T1000 (cell line): ENCODE measurements around the gene GRIN1.

ENCODE experiments used
- DNase-seq: peaks from one replicate; lab custom pipeline; 2025; ENCODE audit warnings: mixed read lengths; lab: John Stamatoyannopoulos, UW

The GRIN1 gene

DNA sequence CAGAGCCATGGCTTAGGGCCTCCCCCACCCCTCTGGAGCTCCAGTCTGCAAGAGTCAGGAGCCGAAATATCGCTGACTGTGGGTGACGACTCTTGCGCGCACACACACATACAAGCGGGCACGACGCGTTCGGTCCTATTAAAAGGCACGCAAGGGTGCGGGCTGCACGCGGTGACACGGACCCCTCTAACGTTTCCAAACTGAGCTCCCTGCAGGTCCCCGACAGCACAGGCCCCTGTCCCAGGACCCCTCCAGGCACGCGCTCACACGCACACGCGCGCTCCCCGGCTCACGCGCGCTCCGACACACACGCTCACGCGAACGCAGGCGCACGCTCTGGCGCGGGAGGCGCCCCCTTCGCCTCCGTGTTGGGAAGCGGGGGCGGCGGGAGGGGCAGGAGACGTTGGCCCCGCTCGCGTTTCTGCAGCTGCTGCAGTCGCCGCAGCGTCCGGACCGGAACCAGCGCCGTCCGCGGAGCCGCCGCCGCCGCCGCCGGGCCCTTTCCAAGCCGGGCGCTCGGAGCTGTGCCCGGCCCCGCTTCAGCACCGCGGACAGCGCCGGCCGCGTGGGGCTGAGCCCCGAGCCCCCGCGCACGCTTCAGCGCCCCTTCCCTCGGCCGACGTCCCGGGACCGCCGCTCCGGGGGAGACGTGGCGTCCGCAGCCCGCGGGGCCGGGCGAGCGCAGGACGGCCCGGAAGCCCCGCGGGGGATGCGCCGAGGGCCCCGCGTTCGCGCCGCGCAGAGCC is at the start of gene GRIN1:
Gene GRIN1 (plus strand): TSS at position 433 of the 746 bp plus-strand sequence. CDS start 333 bp downstream, outside the sequence.
- DNase-seq: no peak

- no peak for DNase-seq
Observed at GRCh38 chr9:137089232-137089947, 49.6 kb upstream of the GRIN1 start.

DNA sequence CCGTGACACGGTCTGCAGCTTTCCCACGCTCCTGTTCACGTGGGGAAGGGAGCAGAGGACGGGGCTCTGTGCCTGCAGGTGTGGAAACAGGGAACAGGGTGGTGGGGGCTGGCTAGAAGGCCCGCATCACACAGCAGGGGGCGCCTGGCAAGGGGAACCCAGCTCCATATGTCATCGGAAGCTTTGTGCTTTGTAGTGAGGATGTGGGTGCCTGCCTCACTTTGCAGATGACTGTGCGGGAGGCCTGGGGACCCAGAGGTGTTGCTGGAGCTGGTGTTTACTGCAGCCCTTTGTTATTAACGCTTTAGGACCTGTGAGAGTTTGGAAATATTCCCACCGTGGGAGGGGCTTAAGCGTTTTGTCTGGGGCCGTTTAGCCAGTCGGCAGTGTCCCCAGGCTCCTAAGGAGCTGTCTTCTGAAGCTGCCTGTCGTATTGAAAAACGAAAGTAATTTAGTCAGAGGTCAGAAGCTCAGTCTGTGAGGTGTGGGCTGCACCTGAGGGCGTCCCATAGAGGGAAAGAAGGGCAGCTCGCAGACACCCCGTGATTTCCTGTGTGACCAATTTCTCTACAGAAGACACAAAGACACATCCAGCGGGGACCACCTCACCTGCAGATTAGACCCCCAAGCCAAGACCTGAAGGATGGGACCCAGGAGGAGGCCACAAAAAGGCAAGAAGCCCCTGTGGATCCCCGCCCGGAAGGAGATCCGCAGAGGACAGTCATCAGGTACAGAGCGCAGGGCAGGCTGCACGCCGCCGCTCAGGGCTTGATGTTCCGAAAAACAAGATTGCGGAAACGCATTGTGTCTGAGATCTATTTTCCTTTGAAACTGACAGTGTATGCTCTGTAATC is 43.1 kb upstream of the GRIN1 start:
- DNase-seq: no peak

DNA sequence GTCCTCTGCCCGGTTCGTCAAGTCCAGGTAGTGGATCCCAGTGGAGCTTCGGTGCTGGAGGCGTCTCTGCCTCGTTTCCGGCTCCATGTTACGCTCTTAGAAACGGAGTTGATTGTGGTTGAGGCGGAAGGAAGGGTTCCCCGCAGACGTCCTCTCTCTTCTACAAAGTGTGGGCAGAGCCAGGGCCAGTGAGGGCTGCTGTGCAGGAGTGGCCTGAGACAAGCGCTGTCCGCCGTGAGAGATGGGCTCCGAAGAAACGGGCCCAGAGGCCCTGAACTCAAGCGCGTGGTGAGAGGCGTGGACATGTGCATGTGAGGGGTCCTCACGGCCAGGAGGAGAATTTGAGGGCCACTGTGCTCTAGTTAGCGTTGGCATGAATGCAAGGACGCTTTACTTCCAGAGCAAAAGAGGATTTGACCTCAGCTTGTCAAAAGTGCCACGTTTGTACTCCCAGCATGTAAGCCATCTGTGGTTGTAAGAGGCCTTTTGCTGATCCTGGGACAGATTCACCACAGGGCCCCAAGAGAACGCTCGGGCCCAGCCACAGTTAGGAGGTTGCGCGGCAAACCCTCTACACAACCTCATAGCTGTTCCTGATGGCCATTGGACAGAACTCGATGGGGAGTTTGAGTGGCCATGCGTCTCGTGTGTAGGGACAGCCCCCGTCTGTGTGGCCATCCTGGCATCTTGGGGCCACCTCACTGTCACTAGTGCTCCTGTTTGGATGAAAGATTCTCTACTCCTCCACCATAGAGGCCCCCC is 42.0 kb upstream of the GRIN1 start:
- DNase-seq: no peak

- no peak for DNase-seq
Observed at GRCh38 chr9:137097761-137098462, 41.0 kb upstream of the GRIN1 start.

- no peak for DNase-seq
Observed at GRCh38 chr9:137099231-137099630, 39.7 kb upstream of the GRIN1 start.

GRCh38 chr9:137103206-137103999 is 35.6 kb upstream of the GRIN1 start:
- DNase-seq: no peak

DNA sequence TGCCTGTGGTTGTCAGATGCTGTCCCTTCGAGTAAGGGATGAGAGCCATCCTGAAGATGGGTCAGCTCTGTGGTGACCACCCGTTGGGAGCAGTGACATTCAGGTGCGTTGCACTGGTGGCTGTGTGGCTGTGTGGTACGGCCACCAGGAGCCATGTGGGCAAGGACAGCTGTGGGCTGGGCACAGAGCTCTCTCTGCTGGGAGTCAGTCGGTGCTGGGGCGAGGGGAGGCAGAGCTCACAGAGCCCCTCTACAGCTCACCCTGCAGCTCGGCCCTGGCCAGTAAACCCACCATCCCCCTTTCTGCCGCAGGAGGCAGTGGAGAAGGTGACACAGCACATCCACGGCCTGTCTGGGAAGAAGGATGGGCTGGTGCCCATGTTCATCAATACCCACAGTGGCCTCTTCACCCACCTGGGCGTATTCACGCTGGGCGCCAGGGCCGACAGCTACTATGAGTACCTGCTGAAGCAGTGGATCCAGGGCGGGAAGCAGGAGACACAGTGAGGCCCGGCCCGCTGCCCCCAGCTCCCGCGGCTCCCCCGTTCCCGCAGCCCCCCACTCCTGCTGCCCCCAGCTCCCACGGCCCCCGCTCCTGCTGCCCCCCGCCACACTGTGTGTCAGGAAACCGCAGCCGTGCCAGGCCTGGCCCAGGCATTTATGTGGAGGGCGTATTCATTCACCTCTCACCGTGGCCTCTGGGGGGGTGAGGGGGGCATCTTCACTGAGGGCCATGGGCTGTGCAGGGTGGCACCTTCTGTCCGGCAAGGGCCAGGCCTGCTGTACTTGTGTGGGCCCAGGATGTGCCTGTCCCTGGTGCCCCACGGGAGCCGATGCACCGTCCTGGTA is 32.9 kb upstream of the GRIN1 start:
- no peak for DNase-seq

- DNase-seq: no peak
Observed at GRCh38 chr9:137106662-137107250, 32.2 kb upstream of the GRIN1 start.

- no peak for DNase-seq
Observed at GRCh38 chr9:137107312-137107921, 31.5 kb upstream of the GRIN1 start.

DNA sequence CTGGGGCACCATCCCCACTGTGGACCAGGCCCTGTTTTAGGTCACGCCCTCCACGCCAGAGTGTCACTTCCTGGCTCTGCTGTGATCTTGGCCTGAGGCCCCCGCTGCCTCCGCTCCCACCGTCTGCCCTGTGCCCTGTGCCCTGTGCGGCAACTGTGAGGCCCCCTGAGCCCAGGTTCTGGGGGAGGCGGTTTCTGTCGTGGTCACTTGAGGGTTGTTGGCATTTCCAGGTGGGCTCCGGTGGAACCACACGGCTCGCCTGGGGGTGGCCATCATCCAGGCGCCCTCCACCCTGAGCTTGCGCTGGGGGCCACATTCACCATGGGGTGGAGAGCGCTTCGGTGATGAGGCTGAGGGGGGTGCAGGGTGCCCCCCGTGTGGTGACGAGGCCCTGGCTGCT is 31.0 kb upstream of the GRIN1 start:
- no peak for DNase-seq

DNA sequence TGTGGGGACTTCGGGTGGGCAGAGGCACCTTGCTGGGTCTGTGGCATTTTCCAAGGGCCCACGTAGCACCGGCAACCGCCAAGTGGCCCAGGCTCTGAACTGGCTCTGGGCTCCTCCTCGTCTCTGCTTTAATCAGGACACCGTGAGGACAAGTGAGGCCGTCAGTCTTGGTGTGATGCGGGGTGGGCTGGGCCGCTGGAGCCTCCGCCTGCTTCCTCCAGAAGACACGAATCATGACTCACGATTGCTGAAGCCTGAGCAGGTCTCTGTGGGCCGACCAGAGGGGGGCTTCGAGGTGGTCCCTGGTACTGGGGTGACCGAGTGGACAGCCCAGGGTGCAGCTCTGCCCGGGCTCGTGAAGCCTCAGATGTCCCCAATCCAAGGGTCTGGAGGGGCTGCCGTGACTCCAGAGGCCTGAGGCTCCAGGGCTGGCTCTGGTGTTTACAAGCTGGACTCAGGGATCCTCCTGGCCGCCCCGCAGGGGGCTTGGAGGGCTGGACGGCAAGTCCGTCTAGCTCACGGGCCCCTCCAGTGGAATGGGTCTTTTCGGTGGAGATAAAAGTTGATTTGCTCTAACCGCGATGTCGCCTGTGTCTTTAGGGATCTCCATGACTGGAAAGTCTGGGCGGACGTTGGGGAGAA is 30.2 kb upstream of the GRIN1 start:
- no peak for DNase-seq

DNA sequence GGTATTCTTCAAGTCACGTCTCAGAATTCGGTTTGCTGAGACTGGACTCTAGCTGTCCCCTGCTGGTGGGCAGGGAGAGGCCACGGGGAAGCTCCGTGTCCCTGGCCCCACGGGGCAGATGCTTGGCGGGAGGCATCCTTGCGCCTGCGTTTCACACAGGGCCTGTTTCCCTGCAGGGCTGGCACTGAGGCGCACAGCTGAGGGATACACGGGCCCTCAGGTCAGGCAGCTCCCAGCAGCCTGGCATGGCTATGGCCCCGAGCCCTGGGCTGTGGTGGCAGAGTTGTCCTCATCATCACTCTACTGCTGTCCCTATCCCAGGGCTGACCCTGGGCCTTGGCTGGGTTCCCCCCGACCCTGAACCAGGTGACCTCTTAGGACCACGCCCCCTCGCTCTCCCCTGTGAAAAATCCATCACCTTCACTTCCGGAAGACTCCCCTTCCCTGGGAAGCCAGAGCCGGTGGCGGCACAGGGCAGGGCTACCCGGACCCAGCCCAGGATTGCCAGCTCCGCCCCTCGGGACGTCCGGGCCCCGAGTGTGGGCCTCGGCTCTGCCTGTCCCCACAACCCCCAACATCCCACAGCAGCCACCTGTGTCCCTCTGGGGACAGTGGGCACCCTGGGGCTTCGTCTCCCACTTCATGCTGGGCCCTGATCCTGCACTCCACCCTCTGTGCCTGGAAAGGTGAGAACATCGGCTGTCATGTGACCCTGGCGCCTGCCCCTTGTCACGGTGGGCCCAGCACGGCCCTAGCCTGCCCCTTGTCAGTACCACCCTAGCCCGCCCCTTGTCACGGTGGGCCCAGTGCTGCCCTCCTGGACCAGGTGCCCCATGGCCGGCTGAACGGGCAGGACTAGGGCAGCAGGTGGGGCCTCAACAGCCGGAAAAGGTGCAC is 29.5 kb upstream of the GRIN1 start:
- DNase-seq: no peak

GRCh38 chr9:137110147-137110910 is 28.6 kb upstream of the GRIN1 start:
- DNase-seq: no peak

GRCh38 chr9:137110911-137111787 is 27.8 kb upstream of the GRIN1 start:
- DNase-seq: no peak
